Stimulated activated CD4-positive, alpha-beta T cell treated with anti-CD3 and anti-CD28 coated beads, Interleukin-4, amount 100 ng/mL, for 24 hours (primary cell): ENCODE measurements around the gene UGT1A7.

ENCODE experiments used
- DNase-seq: peaks from one replicate; pipeline ENCODE4 v3.0.0-alpha.2; 2020

UGT1A7 gene

DNA sequence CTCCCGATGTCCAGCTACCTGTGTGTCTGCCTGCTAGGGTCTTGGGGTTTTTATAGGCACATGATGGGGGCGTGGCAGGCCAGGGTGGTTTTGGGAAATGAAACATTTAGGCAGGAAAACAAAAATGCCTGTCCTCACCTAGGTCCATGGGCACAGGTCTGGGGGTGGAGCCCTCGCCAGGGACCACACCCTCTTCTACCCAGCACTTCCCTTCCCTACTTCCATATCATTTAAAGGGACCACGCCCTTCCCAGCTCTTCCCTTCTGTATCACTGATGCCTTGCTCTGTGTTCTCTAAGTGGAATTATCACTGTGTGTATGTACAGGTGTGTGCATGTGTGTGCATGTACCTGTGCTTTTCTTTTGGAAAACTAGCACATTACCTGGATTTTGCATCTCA is 84.7 kb downstream of the UGT1A7 start:
- DNase-seq = no peak

DNA sequence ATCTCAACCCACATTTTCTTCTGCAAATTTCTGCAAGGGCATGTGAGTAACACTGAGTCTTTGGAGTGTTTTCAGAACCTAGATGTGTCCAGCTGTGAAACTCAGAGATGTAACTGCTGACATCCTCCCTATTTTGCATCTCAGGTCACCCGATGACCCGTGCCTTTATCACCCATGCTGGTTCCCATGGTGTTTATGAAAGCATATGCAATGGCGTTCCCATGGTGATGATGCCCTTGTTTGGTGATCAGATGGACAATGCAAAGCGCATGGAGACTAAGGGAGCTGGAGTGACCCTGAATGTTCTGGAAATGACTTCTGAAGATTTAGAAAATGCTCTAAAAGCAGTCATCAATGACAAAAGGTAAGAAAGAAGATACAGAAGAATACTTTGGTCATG is 86.4 kb downstream of the UGT1A7 start:
- DNase-seq = no peak

DNA sequence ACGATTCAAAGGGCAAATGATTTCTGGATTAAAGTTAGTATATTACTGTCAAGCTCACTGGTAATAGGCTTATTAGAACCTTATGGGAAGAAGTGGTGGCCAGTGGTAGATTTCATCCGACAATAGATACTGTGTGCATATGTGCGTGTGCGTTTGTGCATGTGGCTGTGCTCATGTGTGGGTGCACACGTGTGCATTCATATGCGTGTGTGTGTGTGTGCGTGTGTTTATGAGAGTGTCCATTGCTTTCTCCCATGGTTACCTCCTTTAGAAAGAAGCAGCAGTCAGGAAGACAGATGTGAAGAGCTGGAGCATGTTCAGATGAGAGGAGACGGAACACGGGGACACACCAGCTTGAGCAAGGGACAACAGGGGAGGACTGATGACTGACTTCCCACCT is 87.6 kb downstream of the UGT1A7 start:
- DNase-seq = no peak

DNA sequence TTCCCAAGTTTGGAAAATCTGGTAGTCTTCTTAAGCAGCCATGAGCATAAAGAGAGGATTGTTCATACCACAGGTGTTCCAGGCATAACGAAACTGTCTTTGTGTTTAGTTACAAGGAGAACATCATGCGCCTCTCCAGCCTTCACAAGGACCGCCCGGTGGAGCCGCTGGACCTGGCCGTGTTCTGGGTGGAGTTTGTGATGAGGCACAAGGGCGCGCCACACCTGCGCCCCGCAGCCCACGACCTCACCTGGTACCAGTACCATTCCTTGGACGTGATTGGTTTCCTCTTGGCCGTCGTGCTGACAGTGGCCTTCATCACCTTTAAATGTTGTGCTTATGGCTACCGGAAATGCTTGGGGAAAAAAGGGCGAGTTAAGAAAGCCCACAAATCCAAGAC is 90.5 kb downstream of the UGT1A7 start:
- DNase-seq = no peak

DNA sequence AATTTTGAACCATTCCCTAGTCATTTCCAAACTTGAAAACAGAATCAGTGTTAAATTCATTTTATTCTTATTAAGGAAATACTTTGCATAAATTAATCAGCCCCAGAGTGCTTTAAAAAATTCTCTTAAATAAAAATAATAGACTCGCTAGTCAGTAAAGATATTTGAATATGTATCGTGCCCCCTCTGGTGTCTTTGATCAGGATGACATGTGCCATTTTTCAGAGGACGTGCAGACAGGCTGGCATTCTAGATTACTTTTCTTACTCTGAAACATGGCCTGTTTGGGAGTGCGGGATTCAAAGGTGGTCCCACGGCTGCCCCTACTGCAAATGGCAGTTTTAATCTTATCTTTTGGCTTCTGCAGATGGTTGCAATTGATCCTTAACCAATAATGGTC is 90.9 kb downstream of the UGT1A7 start:
- DNase-seq = no peak

DNA sequence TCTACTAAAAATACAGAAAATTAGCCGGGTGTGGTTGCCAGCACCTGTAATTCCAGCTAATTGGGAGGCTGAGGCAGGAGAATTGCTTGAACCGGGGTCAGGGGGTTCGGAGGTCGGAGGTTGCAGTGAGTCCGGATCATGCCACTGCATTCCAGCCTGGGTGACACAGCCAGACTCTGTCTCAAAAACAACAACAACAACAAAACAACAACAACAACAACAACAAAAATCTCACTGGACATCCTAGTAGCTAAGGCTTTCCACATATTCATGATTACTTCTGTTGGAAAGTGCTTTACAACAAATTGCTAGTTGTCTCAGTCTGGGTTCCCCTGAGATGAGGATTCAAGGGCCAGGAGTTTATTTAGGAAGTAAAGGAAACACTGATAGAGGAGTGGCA is 92.2 kb downstream of the UGT1A7 start:
- DNase-seq = no peak

DNA sequence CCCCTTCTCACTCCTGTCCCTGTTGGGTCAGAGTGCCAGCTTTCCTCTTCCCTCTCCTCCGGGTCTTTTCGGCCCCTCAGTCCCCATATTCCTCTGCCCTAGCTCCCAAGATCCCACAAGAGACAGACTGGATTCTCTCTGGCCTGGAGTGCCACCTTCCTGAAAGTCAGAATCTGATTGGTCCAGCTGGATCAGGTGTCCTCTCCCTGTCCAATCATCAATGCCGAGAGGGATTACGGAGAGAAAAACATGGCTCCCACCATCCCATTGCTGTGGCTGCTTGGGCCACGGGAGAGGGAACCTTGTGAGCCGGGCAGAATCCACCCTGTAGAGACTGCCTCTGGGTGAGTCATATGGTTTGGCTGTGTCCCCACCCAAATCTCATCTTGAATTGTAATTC is 93.7 kb downstream of the UGT1A7 start:
- no peak for DNase-seq

DNA sequence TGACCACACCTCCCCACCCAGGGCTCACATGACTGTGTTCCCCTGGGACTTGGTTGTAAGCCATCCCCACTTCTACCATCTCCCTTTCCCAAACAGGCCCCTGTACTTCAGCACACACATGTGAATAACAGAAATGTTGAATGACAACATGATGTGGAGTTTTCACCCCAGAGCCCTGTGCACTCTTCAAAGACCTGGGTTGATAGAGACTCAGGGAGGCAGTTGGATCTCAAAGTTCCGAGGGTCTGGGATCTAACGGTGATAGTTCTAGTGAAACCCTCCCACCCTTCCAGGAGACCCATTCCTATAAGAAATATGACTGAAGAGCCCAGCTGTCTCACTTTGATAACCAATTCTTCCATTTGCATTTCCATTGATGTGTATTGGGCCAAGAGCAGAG is 96.3 kb downstream of the UGT1A7 start, which contains the start of gene MROH2A:
Gene MROH2A, plus strand, starts transcription at position 301 of the 400 bp plus-strand sequence. CDS start 1,029 bp downstream, outside the sequence.
- DNase-seq = no peak

DNA sequence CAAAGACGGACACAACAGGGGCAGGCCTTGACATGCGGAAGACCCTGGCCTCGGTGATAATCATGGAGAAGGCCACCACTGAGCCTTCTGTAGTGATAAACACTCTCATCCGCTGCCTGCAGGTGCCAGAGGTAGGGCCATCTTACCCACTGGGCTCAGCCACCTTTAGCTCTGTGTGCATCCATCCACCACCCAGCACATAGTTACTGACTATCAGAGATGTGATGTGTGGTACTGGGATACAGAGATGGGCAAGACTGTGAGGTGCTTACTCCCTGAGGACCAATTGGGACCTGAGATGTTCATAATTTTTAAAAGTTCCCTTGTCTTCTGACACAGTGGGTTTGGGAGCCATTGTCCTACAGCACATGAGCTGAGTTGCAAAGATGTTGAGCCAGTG is 98.0 kb downstream of the UGT1A7 start:
- no peak for DNase-seq

DNA sequence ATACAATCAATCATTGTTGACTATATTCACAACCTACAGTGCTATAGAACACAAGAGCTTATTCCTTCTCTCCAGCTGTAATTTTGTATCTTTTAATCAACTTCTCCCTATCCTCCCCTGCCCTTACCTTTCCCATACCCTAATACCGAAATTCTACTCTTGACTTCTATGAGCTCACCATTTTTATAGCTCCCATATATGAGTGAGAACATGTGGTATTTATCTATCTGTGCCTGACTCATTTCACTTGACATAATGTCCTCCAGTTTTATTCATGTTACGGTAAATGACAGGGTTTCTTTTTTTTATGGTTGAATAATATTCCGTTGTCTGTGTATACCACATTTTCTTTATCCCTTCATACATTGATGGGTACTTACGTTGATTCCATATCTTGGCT is 99.1 kb downstream of the UGT1A7 start:
- DNase-seq = no peak

DNA sequence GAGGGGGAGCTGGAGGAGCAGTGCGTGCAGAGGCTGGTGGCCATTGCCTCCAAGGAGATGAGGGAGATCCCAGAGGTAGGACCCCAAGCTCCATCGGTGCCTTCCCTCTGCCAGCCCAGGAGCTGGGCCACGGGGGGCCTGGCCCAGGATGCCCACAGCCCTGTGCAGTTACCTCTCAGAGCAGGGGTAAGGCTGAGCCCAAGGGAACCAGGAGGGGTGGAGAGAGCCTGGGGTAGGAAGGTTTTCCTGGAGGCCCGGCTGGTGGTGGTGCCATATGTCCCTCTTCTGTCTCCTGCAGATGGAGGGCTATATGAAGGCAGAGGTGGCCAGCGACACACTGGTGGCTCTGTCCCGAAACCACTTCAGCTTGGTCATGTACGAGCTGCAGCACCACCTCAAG is 107.9 kb downstream of the UGT1A7 start:
- no peak for DNase-seq

DNA sequence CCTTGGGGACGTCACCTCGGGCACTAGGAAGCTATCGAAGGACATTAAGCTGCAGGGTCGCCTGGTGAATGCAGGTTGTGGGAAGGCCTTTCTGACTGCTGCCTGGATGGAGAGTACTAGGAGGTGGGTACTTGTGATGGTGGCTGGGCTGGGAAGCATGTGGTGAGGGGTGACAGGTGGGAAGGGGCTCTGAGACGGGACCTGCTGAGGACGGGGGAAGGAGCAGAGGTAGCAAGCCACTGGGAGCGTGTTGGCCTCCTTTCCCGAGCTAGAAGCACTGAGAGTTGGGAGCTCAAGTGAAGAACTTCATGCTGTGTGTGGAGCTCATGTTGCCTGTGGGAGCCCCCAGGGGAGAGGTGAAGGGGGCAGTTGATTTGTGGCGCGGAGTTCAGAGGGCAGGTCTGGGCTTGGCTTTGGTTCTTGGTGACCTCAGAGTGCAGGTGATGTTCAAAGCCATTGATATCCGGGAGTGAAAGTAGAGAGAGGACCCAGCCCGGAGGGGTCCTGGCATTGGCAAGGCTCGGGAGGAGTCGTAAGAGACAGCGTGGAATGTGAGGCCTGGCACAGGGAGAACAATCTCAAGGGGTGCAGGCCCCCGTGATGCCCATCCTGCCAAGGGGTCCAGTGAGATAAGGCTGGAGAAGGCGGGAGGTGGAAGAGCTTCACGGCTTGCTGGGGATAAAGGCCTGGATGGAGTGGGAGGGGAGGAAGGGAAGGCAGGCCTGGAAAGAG is 109.6 kb downstream of the UGT1A7 start:
- DNase-seq = no peak

DNA sequence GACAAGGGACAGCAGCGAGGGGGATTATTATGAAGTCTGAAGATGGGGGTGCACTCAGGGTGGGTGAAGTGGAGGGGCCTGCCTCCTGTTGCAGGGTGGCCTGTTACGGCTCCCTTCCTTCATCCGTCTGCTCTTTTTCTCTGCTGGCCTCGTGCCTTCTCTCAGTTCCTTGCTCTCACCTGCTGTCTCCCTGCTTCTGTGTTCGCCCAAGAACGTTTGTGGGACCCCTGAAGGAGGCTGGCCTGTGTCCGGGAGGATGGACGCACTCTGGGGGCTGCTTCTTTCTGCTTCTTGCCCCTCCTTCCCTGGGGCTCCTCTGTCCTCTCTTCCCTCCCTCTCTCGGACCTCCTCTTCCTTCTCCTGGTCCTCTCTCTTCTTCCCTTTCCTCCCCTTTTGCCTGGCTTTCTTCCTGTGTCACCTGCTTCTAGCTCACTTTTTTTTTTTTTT is 110.2 kb downstream of the UGT1A7 start:
- DNase-seq = no peak

DNA sequence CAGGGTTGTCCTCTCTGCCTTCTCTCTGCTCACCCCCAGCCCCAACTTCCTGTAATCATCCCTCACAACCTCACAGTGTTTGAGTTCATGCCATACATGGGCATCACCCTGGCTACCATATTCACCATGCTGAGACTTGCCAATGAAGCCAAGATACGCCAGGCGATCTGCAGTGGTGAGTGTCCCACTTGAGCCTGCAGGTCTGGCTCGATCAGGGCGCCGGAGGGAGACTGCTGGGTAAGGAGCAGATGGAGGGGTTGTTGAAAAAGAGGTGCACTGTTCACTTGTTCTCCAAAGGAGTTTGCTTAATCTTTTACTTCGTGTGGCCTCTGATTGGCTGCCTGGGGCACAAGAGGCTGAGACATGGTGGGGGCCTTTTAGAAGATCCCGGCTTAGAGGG is 111.0 kb downstream of the UGT1A7 start:
- no peak for DNase-seq

DNA sequence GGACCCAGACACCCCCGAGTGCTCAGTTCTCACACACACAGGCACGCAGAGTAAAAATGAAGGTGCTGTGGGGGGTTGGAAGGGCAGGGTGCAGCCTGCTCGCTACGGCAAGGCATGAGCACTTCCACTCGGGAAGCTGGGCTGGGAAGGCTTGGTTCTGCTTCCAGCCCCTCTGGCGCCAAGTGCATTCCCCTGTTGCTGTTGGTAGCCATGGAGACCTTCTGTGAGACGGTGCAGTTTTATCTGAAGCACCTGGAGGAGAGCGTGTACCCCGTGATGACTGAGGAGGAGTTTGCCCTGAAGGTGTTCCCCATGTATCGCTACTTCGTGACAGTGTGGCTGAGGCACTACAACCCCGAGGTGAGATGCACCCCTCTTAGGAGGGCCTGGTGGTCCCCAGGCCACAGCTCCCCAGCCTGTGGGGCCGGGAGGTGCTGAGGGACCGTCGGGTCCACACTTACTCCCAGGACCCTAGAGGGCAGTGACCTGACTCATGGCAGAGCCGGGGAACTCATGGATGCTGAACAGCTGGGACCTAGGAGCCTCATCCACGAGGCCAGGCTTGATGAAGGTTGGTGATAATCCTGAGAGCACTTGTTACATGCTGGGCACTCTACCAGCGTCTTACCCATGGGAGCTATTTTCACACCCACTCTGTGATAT is 111.9 kb downstream of the UGT1A7 start:
- no peak for DNase-seq

DNA sequence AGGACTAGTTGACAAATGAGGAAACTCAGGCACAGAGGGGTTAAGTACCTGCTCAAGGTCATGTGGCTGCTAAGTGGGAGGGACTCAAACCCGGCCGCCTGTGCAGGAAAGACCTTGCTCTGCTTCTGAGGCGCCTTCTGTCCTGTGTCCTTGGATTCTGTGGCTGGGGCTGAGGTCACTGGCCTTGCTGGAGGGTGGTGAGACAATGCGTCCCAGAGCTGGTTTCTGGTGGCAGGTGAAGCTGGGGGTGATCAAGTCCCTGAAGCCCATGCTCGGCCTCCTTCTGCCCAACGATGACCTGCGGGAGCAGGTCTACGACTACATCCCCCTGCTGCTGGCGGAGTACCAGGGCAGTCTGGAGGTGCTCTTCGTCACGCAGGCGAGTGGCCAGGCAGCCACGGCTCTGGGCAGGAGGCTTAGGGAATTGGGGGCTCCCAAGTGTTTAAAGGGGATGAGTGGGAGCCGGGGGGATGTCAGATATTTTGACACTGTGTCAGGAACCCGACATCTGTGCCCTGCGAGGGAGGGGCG is 112.5 kb downstream of the UGT1A7 start:
- DNase-seq = no peak

DNA sequence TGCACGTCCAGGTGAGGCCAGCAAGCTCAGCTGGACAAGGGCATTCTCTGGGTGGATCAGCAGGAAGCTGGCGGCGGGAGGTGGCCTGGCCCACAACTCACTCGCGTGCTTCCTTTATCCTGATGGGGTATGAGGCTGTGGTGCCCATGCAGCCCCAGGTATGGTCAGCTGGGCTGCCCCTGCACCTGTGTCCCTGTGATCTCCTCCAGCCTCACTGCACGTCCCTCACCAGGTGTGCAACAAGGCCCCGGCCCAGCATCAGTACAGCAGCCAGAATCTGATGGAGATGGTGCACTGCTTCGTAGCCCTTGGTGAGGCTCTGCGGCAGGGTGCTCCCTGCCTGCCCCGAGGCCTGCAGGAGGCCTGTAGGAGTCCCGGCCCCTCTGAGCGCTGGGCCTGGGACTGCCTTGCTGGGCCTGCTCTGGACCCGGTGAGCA is 114.1 kb downstream of the UGT1A7 start:
- DNase-seq = no peak

DNA sequence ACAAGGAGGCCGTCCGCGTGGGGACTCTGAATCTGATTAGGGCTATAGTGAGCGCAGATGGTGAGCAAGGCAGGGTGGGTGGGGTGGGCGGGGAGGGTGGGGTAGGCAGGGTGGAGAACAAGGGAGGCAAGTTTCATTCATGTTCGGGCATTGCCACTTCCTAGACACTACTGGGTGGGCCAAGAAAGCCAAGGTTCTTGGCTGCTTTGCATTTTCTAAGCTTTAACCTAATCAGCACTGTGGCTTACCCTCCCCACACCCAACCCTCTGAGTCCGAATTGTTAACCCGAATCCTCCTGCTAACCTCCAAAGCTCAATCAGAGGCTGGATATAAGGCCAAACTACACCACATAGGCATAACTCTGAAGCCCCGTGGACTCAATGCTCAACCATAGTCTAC is 114.6 kb downstream of the UGT1A7 start:
- no peak for DNase-seq

DNA sequence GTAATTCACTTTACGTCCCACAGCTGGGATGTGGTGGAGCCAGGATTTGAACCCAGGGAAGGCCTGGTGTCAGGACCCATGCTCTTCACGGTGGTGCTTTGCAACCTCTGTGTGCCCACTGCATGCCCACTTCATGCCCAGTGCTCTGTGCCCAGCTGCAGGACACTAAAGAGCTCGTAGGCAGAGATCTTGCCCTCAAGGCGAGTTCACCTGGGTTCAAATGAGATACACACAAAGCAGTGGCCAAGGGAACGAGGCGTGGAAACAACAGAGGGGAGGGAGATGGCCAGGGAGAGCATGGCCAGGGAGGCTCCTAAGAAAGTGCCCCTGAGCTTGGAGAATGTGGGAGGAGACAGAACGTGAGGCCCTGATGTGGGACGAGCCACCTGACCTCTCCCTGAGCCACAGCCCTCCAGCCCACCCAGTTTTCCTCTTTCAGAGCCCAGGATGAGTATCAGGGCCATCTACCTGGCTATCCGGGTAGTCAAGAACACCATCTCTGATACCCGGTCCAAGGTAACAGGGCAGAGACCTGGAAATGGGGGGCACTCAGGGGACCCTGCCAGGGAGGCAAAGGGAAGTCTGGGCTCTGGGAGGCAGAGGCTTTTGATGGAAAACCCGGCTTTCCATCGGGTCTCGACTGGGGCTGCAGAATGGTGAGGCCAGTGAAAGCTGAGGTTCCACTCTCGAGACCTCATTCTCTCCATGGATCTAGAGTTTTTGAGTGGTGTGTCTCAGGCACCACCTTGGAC is 116.8 kb downstream of the UGT1A7 start:
- no peak for DNase-seq

DNA sequence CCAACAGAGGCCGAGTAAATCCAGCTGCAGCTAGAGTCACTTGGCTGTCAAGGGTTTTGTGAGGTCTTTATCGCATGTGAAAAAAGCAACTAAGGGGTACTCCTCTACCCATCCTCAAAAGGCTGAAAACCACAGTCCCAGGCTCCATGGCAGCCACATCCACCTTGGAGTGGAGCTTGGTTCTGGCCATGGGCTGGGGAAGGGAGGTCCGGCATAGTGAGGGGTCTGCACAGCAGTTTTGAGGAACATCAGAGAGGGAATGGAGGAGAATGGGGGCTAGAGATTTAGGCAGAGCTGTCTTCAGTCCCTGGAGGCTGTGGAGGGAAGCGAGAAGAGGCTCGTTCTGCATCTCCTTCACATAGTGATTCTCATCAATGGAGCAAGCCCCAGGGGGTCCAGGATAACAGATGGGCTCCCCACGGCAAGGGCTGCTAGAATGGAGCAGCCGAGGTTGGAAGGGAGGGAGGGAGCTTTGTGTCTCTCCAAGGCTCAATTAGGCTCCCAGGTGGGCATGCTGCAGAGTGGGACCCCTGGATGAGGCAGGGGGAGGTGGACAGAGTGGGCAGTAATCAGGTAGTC is 117.5 kb downstream of the UGT1A7 start:
- DNase-seq = no peak

DNA sequence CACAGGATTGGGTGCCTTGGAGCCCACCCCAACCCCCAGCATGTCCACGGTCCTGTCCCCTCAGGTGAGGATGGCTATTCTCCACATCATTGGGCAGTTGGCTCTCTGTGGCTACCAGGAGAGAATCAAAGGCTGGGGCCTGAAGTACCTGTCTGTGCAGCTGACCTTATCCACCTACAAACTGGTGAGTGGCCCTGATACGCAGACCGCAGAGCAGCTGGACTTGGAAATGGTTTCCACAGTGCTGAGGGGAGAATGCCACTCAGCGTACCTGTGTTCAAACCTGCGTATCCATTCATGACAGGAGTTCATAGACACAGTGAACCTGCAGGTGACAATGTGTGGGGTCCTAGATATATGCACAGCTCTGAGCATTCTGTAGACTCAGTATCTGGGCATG is 118.0 kb downstream of the UGT1A7 start:
- no peak for DNase-seq

DNA sequence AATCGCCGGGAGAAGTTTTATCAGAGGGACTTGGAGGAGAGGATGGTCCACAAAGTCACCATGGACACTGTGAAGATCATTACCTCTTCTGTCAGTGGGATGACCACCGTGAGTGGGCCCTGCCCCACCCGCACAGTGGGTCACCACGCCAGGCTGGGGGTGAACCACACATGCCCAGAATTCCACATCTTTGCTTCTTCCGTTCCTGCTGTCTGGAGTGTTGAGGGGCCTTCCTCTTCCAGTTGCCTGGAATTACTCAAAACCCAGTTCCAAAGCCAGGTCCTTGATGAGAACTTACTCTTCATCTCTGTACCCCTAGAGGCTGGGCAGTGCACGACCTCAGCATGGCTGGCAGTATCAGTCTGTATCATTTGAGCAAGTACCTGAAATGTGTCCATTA is 118.5 kb downstream of the UGT1A7 start:
- no peak for DNase-seq
